SK-MEL-5 (cell line): ENCODE results near the gene FBXW2. TPM values are rescaled to one million over a fixed set of nuclear protein-coding genes. Genes with fewer than 3 reads are reported as not detected.
A peak's percentile ranks its signal among the peaks of the same experiment; 100 is the strongest.
"Not testable (repeated sequence)": the region's sequence is repeated elsewhere in the genome, so short reads cannot be mapped to it uniquely, and the experiment has no call there.

ENCODE experiments used
- DNase-seq: peaks from one replicate; pipeline ENCODE4 v3.0.0-alpha.2; 2016; ENCODE audit warnings: low read depth, low spot score
- in situ Hi-C: cut with HindIII; loops from 2 replicates; pipeline ENCODE4 v1.10.0; 2016; ENCODE audit warnings: low sequenced_read_pairs, high pct_unique_total_duplicates, low pct_unique_long_range_greater_than_20kb
- polyA plus RNA-seq, 2 experiments: library from polyadenylated mRNA; depleted of rRNA; stranded (reverse); fragments of >200 nt; gene quantifications; 2 replicates each; pipeline ENCODE4 v1.2.3, GENCODE V29; 2015
- total RNA-seq: library from RNA; depleted of rRNA; stranded (reverse); fragments of >200 nt; shearing (Covaris generic); gene quantifications from 2 replicates; pipeline ENCODE4 v1.2.3, GENCODE V29; 2014; rRNA removed

Gene FBXW2, protein sequence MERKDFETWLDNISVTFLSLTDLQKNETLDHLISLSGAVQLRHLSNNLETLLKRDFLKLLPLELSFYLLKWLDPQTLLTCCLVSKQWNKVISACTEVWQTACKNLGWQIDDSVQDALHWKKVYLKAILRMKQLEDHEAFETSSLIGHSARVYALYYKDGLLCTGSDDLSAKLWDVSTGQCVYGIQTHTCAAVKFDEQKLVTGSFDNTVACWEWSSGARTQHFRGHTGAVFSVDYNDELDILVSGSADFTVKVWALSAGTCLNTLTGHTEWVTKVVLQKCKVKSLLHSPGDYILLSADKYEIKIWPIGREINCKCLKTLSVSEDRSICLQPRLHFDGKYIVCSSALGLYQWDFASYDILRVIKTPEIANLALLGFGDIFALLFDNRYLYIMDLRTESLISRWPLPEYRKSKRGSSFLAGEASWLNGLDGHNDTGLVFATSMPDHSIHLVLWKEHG
- 26.4 and 30.7 TPM in 2 replicates for total RNA-seq
- polyA plus RNA-seq (2015; cell fraction: cytosol; rRNA removed), result 43.8 and 44.6 TPM in 2 replicates
- 55.4 and 60.3 TPM in 2 replicates for polyA plus RNA-seq (2015; cell fraction: nucleus; rRNA removed)

DNA sequence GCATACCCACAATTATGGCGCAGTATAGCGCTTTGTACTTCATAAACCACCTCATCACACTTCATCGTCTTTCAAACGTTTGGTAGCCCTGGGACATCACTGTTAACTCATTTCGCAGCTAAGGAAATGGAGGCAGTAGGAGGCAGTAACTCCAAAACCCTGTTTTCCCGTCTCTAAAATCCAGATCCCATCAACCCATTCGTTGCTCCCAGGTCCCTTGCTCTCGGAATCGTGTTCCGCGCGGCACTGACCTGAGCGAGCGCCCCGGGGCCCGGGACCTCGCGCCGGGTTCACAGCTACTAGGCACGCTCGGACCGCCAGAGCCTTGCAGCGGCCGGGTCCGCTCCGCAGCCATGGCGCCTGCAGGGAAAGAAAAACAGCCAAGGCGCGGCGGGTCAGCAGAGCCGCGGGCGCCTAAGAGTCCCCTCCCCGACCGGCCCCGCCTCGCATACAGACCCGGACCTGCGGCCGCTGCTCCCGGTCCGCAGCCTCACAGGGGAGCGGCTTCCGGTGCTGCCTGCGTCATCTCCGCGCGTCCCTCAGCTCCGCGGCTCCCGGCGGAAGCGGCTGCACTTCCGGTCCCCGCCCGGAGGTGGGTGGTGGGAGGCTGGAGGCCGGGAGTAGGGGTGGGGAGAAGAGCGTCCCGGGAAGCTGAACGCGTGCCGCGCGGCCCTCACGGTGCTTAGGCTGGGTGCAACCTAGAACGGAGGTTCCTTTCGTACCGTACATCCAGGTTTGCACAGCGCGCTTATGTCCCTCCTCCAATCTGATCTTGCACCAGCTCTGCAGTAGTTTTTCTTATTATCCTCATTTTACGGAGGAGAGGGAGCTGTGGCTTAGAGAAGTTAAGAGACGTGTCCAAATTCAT, at the start of gene FBXW2:
Gene FBXW2 (minus strand): TSS at position 519 of the 868 bp plus-strand sequence. CDS start 5,158 bp downstream, outside the sequence.
- in situ Hi-C loops, result no loop called here
- peak; percentile 91 for DNase-seq

DNA sequence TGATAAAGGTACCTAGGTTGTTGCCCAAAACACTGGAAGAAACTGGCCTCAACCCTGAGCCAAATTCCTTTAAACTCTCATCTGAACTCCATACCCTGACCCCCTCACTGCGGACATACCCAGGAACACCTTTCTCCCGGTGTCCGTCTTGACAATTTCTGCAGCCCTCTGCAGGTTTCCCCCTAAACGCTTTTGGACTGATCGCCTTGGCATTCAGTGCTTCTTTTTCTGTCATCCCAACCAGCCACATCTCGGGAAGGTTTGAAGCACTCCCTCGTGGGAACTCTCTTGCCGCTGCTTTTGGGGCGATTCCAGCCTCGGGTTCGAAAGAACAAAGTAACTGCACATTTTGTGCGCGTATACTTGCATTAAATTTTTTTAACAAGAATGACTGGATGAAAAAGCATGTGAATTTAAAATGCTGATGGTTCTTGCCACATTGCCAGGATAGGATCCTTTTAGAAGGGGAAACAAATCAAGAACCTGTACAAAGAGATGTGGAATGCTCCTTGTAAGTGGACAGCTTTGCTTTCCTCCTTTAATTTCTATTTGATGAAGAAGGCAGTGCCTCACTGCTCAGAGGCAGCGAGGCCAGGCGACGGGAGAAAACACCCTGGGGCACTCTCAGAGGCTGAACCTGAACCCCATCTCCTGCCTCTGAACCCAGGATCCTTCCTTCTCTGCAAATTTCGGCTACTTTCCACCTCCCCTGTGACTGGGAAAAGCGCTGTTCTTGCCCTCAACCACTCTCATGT, 48.9 kb upstream of the FBXW2 start:
- DNase-seq, result no peak
- in situ Hi-C loops, result no loop called here

- in situ Hi-C loops, result no loop called here
- no peak for DNase-seq
Measured at GRCh38 chr9:120839146-120839545, 45.9 kb upstream of the FBXW2 start.

DNA sequence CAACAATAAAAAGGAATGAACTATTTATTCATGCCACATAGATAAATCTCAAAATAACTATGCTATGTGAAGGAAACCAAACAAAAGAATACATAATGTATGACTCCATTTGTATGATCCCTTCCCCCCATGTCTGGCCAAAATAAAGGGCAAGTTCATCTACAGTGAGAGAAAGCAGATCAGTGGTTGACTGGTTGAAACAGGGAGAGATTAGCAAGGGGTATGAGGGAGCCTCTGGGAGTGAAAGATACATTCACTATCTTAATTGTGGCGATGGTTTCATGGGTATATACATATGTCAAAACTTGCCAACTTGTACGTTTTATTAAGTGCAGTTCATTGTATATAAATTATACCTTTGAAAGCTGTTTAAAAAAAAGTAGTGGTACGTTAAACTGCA, 44.7 kb upstream of the FBXW2 start:
- no peak for DNase-seq
- in situ Hi-C loops, result no loop called here

GRCh38 chr9:120833325-120833724, 40.1 kb upstream of the FBXW2 start:
- in situ Hi-C loops, result no loop called here
- no peak for DNase-seq

- in situ Hi-C loops, result no loop called here
- DNase-seq, result no peak
Measured at GRCh38 chr9:120832807-120833206, 39.6 kb upstream of the FBXW2 start.

DNA sequence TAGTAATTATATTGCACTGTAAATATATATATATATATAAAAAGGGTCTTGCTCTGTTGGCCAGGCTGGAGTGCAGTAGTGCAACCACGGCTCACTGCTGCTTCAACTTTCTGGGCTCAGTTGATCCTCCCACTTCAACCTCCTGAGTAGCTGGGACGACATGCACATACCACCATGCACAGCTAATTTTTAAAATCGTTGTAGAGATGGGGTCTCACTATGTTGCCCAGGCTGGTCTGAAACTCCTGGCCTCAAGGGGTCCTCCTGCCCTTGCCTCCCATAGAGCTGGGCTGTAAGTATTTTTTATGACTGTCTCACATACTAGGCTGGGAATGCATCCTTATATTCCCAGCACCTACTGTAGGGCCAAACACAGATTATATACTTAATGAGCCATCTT, 37.6 kb upstream of the FBXW2 start:
- in situ Hi-C loops, result no loop called here
- no peak for DNase-seq

- in situ Hi-C loops, result no loop called here
- DNase-seq, result no peak
Measured at GRCh38 chr9:120830151-120830550, 36.9 kb upstream of the FBXW2 start.

GRCh38 chr9:120829650-120830049, 36.4 kb upstream of the FBXW2 start:
- DNase-seq, result no peak
- in situ Hi-C loops, result no loop called here

- in situ Hi-C loops, result no loop called here
- DNase-seq, result no peak
Measured at GRCh38 chr9:120820095-120820494, 26.9 kb upstream of the FBXW2 start.

DNA sequence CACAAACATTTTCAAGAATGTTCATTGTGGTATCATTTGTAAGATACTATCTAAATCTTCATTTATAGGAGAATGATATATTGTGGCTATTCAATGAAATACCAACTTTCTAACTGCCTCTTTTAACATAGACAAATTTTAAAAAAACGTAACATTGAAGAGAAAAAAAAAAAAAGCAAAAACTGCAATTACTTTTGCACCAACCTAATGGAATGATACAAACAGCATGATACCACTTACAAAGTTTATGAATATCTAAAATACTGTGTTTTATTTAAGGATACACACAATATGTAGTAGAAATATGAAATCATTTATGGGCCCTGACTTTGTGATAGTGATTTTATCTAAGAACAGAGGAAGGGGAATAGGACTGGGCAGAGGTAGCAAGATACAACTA, 25.4 kb upstream of the FBXW2 start:
- no peak for DNase-seq
- in situ Hi-C loops, result no loop called here

- in situ Hi-C loops, result no loop called here
- no peak for DNase-seq
Measured at GRCh38 chr9:120815075-120815474, 21.9 kb upstream of the FBXW2 start.

DNA sequence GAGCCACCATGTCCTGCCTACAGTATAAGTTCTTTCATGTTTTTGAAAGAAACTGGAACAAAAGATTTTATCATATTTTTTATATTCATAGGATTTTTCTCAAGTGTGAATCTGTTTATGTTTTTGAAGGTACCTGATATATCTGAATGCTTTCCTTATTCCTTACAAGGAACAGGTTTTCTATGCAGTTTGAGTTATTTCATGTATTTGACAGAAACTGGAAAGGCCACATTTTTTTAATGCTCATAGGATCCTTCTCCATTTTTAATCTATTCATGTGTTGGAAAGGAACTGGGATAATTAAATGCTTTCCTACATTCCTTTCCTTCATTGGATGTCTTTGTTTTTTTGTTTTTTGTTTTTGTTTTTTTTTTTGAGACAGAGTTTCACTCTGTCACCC, 15.7 kb upstream of the FBXW2 start:
- no peak for DNase-seq
- in situ Hi-C loops, result no loop called here

DNA sequence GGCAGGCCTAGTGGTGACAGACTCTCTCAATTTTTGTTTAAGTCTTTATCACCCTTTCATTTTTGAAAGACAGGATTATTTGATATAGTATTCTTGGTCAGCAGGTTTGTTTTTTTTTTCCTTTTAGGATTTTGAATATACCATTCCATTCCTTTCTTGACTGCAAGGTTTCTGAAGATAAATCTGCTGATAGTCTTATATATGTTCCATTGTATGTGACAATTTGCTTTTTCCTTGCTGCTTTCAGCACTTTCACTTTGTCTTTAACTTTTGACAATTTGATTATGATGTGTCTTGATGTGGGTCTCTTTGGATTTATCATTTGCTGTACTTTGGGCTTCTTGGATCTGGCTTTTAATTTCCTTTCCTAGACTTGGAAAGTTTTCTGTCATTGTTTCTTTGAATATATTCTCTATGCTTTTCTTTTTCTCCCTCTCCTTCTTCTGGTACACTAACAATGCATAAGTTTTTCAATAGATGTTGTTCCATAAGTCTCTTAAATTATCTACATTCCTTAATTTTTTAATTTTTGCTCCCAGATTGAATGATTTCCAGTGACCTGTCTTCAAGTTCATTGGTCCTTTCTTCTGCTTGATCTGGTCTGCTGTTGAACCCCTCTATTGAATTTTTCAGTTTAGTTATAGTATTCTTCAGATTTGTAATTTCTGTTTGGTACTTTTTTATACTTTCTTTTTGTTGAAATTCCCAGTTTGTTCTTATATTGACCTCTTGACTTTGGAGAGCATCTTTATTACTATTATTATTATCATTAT, 14.6 kb upstream of the FBXW2 start:
- DNase-seq, result no peak
- in situ Hi-C loops, result no loop called here

DNA sequence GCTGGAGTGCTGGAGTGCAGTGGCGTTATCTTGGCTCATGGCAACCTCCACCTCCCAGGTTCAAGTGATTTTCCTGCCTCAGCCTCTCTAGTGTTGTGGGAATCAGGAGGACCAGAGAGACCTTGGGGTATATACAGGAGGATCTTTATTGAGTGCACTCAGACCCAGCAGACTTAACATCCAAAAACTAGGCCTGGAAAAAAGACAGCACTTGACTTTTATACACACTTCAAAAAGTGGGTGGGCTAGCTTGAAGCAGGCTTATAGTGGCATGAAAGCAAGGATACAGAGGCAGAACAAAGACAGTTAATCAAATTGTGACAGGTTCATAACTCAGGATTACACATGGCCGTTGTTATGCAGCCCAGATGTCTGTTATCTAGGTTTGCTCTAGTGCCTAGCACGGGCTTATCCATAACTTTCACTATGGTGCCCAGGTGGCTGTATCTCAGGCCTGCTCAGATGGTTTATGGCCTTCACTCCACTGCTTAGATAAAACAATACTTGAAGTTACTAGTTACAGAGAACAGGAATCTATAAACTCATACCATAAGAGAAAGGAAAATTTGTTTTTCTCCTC, 11.7 kb upstream of the FBXW2 start:
- in situ Hi-C loops, DNase-seq: not testable (repeated sequence)

GRCh38 chr9:120801441-120801840, 8.2 kb upstream of the FBXW2 start:
- in situ Hi-C loops, result no loop called here
- no peak for DNase-seq

- in situ Hi-C loops, result no loop called here
- DNase-seq, result no peak
Measured at GRCh38 chr9:120791161-120791560, 2.1 kb downstream of the FBXW2 start.
